ENCODE measurements around the gene SLC34A3.
"Not testable (repeated sequence)": the region's sequence is repeated elsewhere in the genome, so short reads cannot be mapped to it uniquely, and the experiment has no call there.

Gene SLC34A3

GRCh38 chr9:137228968-137229896 lies 1.5 kb upstream of the SLC34A3 start:
- DNase-seq (ENCODE audit: low spot score) (no peak), FAIRE-seq (no peak)

GRCh38 chr9:137229903-137230704 lies 597 bp upstream of the SLC34A3 start:
- no peak for FAIRE-seq
- DNase-seq (ENCODE audit: low spot score), result no peak

GRCh38 chr9:137231372-137232039 lies 805 bp downstream of the SLC34A3 start:
- DNase-seq (ENCODE audit: low spot score) (no peak), FAIRE-seq (no peak)

- FAIRE-seq (no peak), DNase-seq (ENCODE audit: low spot score) (no peak)
Observed at GRCh38 chr9:137232101-137232500, 1.4 kb downstream of the SLC34A3 start.

- no peak for DNase-seq (ENCODE audit: low spot score)
Observed at GRCh38 chr9:137232510-137232909, 1.8 kb downstream of the SLC34A3 start.

GRCh38 chr9:137233143-137233980 lies 2.7 kb downstream of the SLC34A3 start:
- DNase-seq (ENCODE audit: low spot score) (no peak), FAIRE-seq (no peak)

More at GRCh38 chr9:137232510-137232909, 1.8 kb downstream of the SLC34A3 start:
- no peak for FAIRE-seq

- DNase-seq (ENCODE audit: low spot score) (no peak), FAIRE-seq (no peak)
Observed at GRCh38 chr9:137234055-137234697, 3.5 kb downstream of the SLC34A3 start.

- no peak for FAIRE-seq
- DNase-seq (ENCODE audit: low spot score), result no peak
Observed at GRCh38 chr9:137234758-137235423, 4.2 kb downstream of the SLC34A3 start.

GRCh38 chr9:137235424-137236237 lies 4.9 kb downstream of the SLC34A3 start:
- FAIRE-seq (no peak), DNase-seq (ENCODE audit: low spot score) (no peak)

GRCh38 chr9:137236238-137236935 lies 5.7 kb downstream of the SLC34A3 start:
- peak; percentile 32 for FAIRE-seq
- peak; percentile 91 for DNase-seq (ENCODE audit: low spot score)

GRCh38 chr9:137236936-137237421 lies 6.3 kb downstream of the SLC34A3 start:
- DNase-seq (ENCODE audit: low spot score) (no peak), FAIRE-seq (no peak)

GRCh38 chr9:137237759-137238726 lies 7.3 kb downstream of the SLC34A3 start:
- DNase-seq (ENCODE audit: low spot score) (no peak), FAIRE-seq (no peak)

GRCh38 chr9:137239541-137240200 lies 9.0 kb downstream of the SLC34A3 start:
- not testable (repeated sequence) for FAIRE-seq; DNase-seq (ENCODE audit: low spot score)

GRCh38 chr9:137240318-137240840 lies 9.7 kb downstream of the SLC34A3 start:
- DNase-seq (ENCODE audit: low spot score), result peak; percentile 61
- no peak for FAIRE-seq

GRCh38 chr9:137240841-137241489 lies 10.3 kb downstream of the SLC34A3 start, which contains the start of gene TUBB4B:
Gene TUBB4B (plus strand): TSS chr9:137241287. CDS start chr9:137241361, 74 bp downstream.
- FAIRE-seq (peak; percentile 93), DNase-seq (ENCODE audit: low spot score) (peak; percentile 98)

All from urothelium cell line (cell line).